LoVo (cell line): ENCODE results near the gene EHBP1.
"Not testable (repeated sequence)": the region's sequence is repeated elsewhere in the genome, so short reads cannot be mapped to it uniquely, and the experiment has no call there.

Experiments
- DNase-seq: peaks from one replicate; pipeline ENCODE4 v3.0.0-alpha.2; 2016; ENCODE audit warnings: low spot score

The EHBP1 gene

GRCh38 chr2:62705859-62706720, 577 bp downstream of the EHBP1 start:
- peak; percentile 39 for DNase-seq

DNA sequence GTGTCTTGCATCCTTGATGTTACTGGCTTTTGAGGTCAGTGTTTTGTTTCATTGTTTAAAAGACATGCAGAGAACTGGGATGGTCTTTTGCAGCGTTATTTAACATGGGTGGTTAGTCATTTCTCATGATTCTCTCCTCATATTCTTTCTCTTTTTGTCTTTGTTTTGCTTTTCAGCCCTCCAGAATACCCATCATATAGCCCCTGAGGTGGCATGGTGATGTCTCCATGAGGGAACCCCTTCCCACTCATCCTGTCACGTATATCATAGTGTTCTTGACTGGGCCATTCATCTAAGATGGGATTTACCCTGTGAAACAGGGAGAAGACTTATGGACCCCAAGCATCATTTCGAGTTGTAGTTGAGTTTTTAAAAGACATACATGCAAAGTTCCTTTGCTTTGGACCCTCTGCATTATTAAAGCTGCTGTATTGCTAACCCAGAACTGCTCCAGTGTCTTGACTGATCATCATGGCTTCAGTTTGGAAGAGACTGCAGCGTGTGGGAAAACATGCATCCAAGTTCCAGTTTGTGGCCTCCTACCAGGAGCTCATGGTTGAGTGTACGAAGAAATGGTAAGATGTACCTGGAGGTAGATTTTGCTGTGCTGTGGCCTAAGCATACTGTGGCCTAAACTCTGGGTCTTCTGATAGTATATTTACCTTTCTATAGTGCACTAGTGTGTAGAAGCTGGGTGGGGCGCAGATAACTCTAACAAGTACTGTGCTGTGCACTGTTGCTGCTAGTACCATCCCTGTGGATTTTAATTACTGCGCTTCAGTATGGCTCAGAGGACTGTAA, 1.4 kb downstream of the EHBP1 start:
- no peak for DNase-seq

GRCh38 chr2:62708751-62709150, 3.2 kb downstream of the EHBP1 start:
- no peak for DNase-seq

DNA sequence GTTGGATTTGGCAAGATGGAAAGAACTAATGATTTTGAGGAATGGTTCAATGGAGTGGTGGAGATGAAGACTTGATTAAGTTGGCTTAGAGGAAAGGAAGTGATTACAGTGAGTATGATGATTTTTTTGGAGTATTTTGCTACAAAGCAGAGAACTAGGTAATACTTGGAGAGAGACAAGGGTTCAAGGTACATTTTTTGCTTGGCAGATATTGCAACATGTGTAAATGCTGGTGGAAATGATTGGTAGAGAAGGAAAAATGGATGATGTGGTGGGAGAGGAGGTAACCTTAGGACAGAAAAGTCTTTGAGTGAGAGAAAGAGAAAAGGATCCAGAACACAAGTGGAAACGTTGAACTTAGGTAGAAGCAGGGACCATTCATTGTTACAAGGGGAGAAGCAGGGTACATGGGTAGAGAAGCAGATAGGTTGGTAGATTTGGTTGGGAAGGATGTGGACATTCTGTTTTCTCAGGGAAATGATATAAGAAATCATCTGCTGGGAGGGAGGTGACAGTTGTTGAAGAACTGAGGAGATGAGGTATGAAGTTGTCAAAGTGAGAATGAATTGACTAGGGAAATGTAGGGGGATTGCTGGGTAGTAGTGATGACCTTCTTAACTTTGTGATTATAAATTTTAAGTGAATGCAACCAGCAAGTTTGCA, 6.5 kb downstream of the EHBP1 start:
- DNase-seq, result no peak

- DNase-seq, result not testable (repeated sequence)
These were observed 7.7 kb downstream of the EHBP1 start for GRCh38 chr2:62713196-62713595.

DNA sequence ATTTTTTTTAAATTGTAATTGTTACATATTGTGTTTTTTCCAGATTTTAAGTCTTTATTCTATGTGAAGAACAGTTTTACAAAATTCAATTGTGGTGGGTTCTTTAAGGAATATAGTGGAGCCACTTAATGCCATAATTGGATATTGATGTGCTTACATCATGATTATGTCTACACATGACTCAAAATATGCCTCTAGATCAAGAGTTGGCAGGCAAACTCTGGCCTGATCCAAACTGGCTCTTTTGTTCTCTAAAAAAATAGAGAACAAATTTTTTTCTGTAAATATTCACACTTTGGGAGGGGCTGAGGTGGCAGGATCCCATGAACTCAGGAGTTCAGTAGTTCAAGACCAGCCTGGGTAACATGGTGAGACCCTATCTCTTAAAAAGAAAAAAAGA, 8.3 kb downstream of the EHBP1 start:
- DNase-seq, result no peak

- DNase-seq, result no peak
These were observed 11.3 kb downstream of the EHBP1 start for GRCh38 chr2:62716768-62717167.

GRCh38 chr2:62717503-62718081, 12.1 kb downstream of the EHBP1 start:
- DNase-seq, result no peak

DNA sequence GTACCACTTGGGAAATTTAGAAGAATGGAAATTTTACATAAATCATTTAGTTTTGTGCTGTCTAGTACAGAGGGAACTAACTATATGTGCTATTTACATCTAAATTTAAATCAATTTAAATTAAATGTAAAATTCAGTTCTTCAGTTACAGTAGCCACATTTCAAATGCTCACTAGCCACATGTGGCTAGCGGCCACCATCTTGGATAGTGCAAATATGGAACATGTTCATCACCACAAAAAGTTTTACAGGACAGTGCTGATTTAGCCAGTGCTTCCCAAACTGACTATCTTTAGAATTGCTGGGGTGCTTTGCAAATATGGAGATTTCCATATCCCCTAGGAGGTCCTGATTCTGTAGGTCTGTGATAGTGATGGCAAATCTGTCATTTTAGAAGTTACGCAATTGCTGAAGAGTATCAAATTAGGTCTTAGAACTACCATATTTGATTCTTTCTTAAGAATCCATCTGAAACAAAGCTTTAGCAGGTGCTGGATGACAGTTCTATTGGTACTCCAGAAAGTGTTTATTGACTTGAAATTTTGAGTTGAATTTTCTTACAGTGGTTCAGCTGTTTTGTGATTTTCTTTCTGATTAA, 12.8 kb downstream of the EHBP1 start:
- DNase-seq, result no peak

GRCh38 chr2:62719757-62720156, 14.2 kb downstream of the EHBP1 start:
- no peak for DNase-seq

GRCh38 chr2:62722679-62723078, 17.2 kb downstream of the EHBP1 start:
- DNase-seq, result no peak

DNA sequence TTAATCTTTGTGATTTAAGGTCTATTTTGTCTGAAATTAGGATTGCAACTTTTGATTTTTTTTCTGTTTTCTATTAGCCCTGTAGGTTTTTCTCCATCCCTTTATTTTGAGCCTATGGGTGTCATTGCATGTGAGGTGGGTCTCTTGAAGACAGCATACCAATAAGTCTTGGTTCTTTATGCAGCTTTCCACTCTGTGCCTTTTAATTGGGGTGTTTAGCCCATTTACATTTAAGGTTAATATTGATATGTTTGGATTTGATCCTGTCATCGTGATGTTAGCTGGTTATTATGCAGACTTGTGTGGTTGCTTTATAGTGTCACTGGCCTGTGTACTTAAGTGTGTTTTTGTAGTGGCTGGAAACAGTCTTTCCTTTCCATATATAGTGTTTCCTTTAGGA, 17.7 kb downstream of the EHBP1 start:
- no peak for DNase-seq

DNA sequence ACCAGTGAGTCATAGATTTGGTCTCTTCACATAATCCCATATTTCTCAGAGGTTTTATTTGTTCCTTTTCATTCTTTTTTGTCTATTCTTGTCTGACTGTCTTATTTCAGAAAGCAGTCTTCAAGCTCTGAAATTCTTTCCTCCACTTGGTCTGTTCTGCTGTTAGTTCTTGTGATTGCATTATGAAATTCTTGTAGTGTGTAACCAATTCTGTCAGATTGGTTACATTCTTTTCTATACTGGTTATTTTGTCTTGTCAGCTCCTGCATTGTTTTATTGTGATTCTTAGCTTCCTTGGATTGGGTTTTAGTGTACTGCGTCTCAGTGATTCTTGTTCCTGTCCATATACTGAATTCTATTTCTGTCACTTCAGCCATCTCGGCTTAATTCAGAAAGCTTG, 18.6 kb downstream of the EHBP1 start:
- DNase-seq, result no peak

DNA sequence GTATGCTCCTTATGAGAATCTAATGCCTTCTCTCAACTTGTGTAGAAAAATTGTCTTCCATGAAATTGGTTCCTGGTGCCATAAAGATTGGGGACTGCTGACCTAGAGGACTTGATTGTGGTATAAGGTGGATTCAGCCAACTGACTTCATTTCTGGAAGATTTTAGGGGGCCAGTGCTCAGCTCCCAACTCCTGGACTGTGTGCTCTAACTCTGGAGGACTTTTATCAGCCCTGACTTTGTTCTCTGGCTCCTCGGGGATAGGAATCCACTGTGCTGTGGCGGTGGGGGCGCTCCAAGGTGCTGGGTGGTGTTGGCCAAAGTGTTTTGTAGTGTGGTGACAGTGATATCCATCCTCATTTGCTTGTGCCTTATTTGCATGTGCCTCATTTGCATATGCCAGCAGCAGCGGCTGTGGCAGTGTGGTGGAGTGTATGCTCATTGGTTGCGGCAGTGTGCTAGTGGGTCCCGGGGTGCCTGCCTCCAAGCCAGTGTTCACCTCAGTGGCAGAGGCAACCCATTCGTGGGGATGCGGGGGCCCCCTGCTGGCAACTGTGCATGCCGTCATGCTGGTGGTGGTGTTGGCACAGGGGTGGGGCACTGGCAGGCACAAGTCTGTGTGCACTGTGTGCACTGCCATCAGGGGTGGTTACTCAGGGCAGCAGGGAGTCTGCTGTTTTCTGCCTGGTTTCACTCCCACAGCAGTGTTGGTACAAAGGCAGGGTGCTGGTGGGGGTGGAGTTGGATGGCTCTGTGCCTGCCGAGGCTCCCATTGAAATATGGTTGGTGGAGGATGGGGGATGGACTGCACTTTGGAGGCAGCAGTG, 19.6 kb downstream of the EHBP1 start:
- peak; percentile 6 for DNase-seq

- no peak for DNase-seq
These were observed 20.2 kb downstream of the EHBP1 start for GRCh38 chr2:62725712-62726055.

DNA sequence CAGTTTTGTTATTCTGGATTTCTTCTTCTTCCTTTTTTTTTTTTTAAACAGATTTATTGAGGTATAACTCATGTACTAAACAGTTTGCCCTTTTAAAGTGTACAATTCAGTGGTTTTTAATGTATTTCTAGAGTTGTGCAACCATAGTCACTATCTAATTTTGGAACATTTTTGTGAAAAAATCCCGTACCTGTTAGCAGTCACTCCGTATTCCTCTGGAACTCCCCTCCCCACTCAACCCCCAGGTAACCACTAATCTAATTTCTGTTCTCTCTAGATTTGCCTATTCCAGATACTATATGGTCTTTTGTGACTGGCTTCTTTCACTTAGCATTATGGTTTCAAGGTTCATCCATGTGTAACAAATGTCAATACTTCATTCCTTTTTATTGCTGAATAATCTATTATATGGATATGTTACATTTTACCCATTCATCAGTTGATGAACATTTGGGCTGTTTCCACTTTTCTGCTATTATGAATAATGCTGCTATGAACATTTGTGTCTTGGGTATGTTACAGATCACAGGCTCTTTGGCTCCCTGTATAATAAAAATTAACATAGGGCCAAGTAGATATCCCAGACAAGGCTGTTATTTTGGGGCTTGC, 21.9 kb downstream of the EHBP1 start:
- no peak for DNase-seq

DNA sequence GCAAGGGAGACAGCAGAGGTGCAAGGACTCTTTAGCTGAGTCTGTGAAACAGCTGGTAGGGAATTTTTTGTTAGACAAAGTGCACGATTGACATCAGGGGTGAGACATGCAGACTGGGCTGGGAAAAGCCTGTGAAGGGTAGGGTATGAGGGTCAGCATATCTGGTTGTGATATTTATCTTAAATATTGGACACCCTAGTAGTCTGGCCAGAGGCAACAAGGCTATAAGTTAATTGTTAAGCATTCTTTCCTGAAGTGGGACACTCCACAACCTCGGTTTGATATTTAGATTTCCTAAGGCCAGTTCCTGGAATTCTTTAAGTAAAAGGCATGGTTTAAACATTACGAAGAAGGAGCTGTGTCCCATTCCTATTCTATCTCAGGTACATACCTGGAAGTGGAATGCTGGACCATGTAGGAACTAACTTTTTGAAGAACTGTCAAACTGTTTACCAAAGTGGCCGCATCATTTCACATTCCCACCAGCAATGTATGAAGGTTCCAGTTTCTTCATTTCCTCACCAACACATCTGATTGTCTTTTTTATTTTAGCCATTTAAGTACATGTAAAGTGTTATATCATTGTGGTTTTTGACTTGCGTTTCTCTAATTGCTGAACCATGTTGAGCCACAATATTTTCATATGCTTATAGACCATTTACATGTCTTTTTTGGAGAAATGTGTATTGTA, 22.5 kb downstream of the EHBP1 start:
- no peak for DNase-seq

- no peak for DNase-seq
These were observed 25.8 kb downstream of the EHBP1 start for GRCh38 chr2:62731275-62731674.

DNA sequence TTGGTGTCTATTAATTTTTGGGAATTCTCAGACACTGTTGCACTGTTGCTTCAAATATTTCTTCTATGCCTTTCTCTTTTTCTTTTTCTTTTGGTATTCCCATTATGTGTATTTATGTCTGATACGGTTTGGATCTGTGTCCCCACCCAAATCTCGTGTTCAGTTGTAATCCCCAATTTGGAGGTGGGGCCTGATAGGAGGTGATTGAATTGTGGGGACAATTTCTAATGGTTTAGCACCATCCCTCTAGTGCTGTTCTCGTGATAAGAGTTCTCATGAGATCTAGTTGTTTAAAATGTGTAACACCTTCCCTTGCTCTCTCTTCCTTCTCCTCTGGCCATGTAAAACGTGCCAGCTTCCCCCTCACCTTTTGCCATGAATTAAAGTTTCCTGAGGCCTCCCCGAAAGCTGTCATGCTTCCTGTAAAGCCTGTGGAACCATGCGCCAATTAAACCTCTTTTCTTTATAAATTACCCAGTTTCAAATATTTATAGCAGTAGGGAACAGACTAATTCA, 26.8 kb downstream of the EHBP1 start:
- DNase-seq, result no peak

DNA sequence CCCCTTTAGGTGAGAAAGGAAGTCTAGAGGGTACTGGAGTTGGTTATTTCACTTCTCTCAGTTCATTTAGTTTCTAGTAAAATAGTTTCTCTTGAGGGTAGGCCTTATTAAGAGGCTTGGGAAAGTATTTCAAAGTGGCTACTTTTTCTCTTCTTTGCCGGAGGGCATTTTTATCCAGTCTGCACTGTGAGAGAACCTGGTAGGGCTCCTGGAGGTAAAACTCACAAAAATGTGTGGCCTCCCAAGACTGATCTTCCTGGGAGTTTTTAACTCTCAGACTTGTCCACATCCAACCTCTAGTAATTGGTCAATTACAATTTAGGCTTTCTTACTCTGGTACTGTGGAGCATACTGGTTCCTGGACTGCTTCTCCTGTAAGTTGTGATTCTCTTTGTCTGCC, 28.0 kb downstream of the EHBP1 start:
- no peak for DNase-seq
